ENCODE results near the gene PARG. TPM values are rescaled to one million over a fixed set of nuclear protein-coding genes. Genes with fewer than 3 reads are reported as not detected.
"Not testable (repeated sequence)": the region's sequence is repeated elsewhere in the genome, so short reads cannot be mapped to it uniquely, and the experiment has no call there.

PARG gene
- total and polyA plus RNA-seq, 10 donors = 5.3 to 45.0 (median 29.6) TPM

- WGBS, 5 donors = 93 to 97% (median 96%) methylated on average over 4 of the region's 4 CpGs
- H3K27ac ChIP-seq; H3K4me3 ChIP-seq; DNase-seq; H3K4me1 ChIP-seq; H3K9me3 ChIP-seq; intact Hi-C loops (cut with DNase I; ENCODE audit: low total_unique reads); H3K27me3 ChIP-seq (replicated peaks in 1 of 7): not testable (repeated sequence)
- H3K36me3 ChIP-seq = peaks cover 0 to 31% (median 8%) of the 10 kb centered on the region in 6 donors
Observed at GRCh38 chr10:49908290-49909080, 33.3 kb downstream of the PARG start.

GRCh38 chr10:49903829-49904228 lies 38.0 kb downstream of the PARG start:
- 65 to 92% (median 85%) methylated on average over 3 of the region's 3 CpGs for WGBS, 5 donors
- H3K27me3 ChIP-seq (replicated peaks in 1 of 7); H3K27ac ChIP-seq; DNase-seq; intact Hi-C loops (cut with DNase I; ENCODE audit: low total_unique reads); H3K4me3 ChIP-seq; H3K4me1 ChIP-seq; H3K9me3 ChIP-seq: not testable (repeated sequence)
- H3K36me3 ChIP-seq = peaks cover 0 to 13% (median 0%) of the 10 kb centered on the region in 6 donors

DNA sequence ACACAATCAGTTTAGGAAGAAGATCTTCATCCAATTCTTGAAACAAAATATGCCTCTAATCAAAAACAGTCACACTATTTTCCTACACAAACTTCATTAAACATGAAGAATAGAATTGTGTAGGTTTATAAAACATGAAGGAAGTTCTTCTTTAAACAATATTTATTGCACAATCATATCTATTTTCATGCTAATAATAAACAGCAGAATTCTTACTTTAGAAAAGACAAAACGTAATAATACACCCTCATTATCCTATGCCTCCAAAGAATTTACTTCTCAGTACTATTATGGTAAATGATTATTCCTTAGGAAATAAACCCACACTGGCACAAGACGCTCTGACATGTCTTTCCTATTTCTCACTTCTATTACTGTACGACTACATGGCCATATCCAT lies 41.4 kb downstream of the PARG start:
- peaks cover 0 to 21% (median 0%) of the 10 kb centered on the region in 6 donors for H3K36me3 ChIP-seq
- H3K27me3 ChIP-seq (replicated peaks in 1 of 7); H3K9me3 ChIP-seq; intact Hi-C loops (cut with DNase I; ENCODE audit: low total_unique reads); DNase-seq; H3K4me3 ChIP-seq; H3K27ac ChIP-seq; H3K4me1 ChIP-seq: not testable (repeated sequence)
- 87 to 96% (median 92%) methylated on average over 2 to 3 of the region's 3 CpGs for WGBS, 5 donors

- H3K27ac ChIP-seq; DNase-seq; H3K27me3 ChIP-seq (replicated peaks in 1 of 7); intact Hi-C loops (cut with DNase I; ENCODE audit: low total_unique reads); H3K4me3 ChIP-seq; H3K4me1 ChIP-seq: not testable (repeated sequence)
- H3K36me3 ChIP-seq = peaks cover 0 to 24% (median 0%) of the 10 kb centered on the region in 6 donors
- H3K9me3 ChIP-seq = peaks cover 3 to 13% (median 12%) of the 10 kb centered on the region in 8 donors
- 43 to 93% (median 83%) methylated on average over 1 to 2 of the region's 2 CpGs for WGBS, 5 donors
Observed at GRCh38 chr10:49899999-49900398, 41.8 kb downstream of the PARG start.

DNA sequence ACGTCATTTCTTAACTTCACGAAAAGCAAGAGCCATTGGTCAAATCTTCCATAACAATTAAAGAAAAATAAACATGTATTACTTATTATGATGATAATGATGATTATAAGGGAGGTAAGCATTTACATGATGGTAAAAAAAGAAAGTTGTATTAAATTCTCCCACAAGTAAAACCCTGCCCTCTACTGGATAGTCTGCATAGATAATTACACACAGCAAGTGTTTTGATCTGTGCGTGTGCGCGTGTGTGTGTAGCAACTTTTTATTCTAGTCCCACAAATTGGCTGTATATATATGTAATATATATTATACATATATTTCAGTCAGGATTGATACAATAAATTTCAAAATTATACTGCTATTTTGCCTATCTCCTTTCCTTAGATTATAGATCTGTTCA lies 51.8 kb downstream of the PARG start:
- DNase-seq; H3K4me3 ChIP-seq; H3K36me3 ChIP-seq; intact Hi-C loops (cut with DNase I; ENCODE audit: low total_unique reads); H3K4me1 ChIP-seq; H3K9me3 ChIP-seq; H3K27me3 ChIP-seq (replicated peaks in 1 of 7); H3K27ac ChIP-seq: not testable (repeated sequence)
- 95 to 99% (median 96%) methylated on average over 5 of the region's 5 CpGs for WGBS, 5 donors

DNA sequence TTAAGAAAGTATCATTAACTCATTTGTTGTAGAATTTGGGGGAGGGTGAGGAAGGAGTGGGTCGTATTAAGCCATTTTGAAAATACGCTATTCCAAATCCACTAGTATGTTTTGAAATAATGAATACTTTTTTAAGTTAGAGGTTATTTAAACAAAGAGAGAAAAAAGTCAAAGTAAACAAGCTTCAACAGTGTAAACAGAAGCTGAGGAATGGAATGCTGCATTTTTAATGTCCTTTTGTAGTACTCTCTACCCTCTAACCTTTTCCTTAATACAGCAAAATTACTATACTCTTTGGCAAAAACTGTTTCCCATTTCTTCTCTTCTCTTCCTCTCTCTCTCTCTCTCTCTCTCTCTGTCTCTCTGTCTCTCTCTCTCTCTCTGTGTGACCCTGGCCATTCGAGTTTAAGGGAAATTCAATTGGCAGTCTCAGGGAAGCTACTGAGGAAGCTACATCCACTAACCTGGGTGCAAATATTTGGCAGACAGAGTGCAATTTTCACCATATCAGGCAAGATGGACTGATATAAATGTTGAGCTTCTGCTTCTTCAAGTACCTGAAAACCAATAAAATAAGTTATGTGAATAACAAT lies 57.0 kb downstream of the PARG start:
- 78 to 95% (median 89%) methylated on average over 1 of the region's 3 CpGs for WGBS, 5 donors
- H3K27ac ChIP-seq; H3K27me3 ChIP-seq (replicated peaks in 1 of 7); DNase-seq; H3K4me3 ChIP-seq; H3K9me3 ChIP-seq; H3K4me1 ChIP-seq; intact Hi-C loops (cut with DNase I; ENCODE audit: low total_unique reads): not testable (repeated sequence)
- peaks cover 0 to 11% (median 0%) of the 10 kb centered on the region in 6 donors for H3K36me3 ChIP-seq

DNA sequence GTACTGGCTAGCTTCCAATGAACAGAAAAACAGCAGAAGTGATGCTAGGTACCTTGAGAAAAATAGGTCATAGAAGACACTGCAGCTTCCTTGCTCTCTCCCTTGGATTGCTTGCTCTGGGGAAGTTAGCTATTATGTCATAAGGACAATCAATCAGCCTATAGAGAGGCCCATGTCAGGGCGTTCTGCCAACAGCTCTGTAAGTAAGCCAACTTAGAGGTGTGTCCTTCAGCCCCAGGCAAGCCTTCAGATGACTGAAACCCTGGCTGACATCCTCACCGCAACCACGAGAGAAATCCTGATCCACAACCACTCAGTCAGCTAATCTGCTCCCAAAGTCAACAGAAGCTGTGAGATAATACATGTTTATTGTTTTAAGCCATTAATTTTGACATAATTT lies 58.0 kb downstream of the PARG start:
- H3K27me3 ChIP-seq (replicated peaks in 1 of 7); H3K9me3 ChIP-seq; intact Hi-C loops (cut with DNase I; ENCODE audit: low total_unique reads); H3K4me3 ChIP-seq; H3K27ac ChIP-seq; DNase-seq; H3K4me1 ChIP-seq: not testable (repeated sequence)
- peaks cover 0 to 13% (median 0%) of the 10 kb centered on the region in 6 donors for H3K36me3 ChIP-seq
- 75 to 90% (median 86%) methylated on average over 1 of the region's 3 CpGs for WGBS, 5 donors

GRCh38 chr10:49882327-49882726 lies 59.5 kb downstream of the PARG start:
- H3K4me1 ChIP-seq; intact Hi-C loops (cut with DNase I; ENCODE audit: low total_unique reads); H3K4me3 ChIP-seq; DNase-seq; H3K9me3 ChIP-seq; H3K27me3 ChIP-seq (replicated peaks in 1 of 7); H3K27ac ChIP-seq: not testable (repeated sequence)
- 81 to 97% (median 90%) methylated on average over 1 to 3 of the region's 3 CpGs for WGBS, 5 donors
- H3K36me3 ChIP-seq = peaks cover 0 to 22% (median 0%) of the 10 kb centered on the region in 6 donors

- H3K4me3 ChIP-seq; H3K27ac ChIP-seq; H3K4me1 ChIP-seq; H3K9me3 ChIP-seq; H3K36me3 ChIP-seq; DNase-seq; H3K27me3 ChIP-seq (replicated peaks in 1 of 7); intact Hi-C loops (cut with DNase I; ENCODE audit: low total_unique reads): not testable (repeated sequence)
- no CpG with 5 or more reads among the region's 3 CpGs for WGBS, 5 donors
Observed at GRCh38 chr10:49872740-49873139, 69.1 kb downstream of the PARG start.

GRCh38 chr10:49871462-49871861 lies 70.4 kb downstream of the PARG start:
- intact Hi-C loops (cut with DNase I; ENCODE audit: low total_unique reads); DNase-seq; H3K36me3 ChIP-seq; H3K4me3 ChIP-seq; H3K27me3 ChIP-seq (replicated peaks in 1 of 7); H3K9me3 ChIP-seq; H3K27ac ChIP-seq; H3K4me1 ChIP-seq: not testable (repeated sequence)
- WGBS, 5 donors = no CpG with 5 or more reads among the region's 3 CpGs

DNA sequence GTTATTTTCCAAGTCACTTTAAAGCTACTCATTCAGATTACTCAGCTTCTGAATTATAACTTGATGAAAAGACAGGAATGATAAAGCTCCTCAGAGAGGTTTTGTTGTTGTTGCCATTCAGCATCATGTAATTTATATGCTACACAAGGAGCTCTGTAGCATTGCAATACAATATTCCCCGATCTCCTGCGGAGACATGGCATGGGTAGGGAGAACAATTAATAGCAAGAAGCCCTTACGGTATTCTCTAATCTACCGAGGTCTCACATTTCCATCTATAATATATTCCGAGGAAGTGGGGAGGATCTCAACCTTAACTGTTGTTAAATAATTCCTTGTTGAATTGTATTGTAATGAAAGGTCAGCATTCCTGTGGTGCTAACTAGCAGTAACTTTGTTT lies 81.9 kb downstream of the PARG start:
- H3K27ac ChIP-seq; H3K27me3 ChIP-seq (replicated peaks in 1 of 7); intact Hi-C loops (cut with DNase I; ENCODE audit: low total_unique reads); H3K4me1 ChIP-seq; H3K4me3 ChIP-seq; DNase-seq; H3K9me3 ChIP-seq: not testable (repeated sequence)
- WGBS, 5 donors = 89 to 95% (median 94%) methylated on average over 5 of the region's 5 CpGs
- H3K36me3 ChIP-seq = peaks cover 0 to 20% (median 0%) of the 10 kb centered on the region in 6 donors
